ENCODE measurements around the gene NDFIP2. TPM values are rescaled to one million over a fixed set of nuclear protein-coding genes. Genes with fewer than 3 reads are reported as not detected.

NDFIP2 gene
- total and polyA plus RNA-seq, 7 donors, result 9.2 to 52.2 (median 13.7) TPM

GRCh38 chr13:79486433-79487188, 5.7 kb downstream of the NDFIP2 start:
- no peak overlapping the region for H3K4me3 ChIP-seq
- no peaks in the 10 kb centered on the region for H3K27me3 ChIP-seq
- H3K36me3 ChIP-seq, result no peaks in the 10 kb centered on the region
- peaks cover 0 to 38% (median 24%) of the 10 kb centered on the region in 4 donors for H3K4me1 ChIP-seq
- no peaks in the 10 kb centered on the region for H3K9me3 ChIP-seq
- no peak overlapping the region for H3K27ac ChIP-seq
- no peak for DNase-seq
- TF ChIP-seq POLR2A (IDR thresholded peaks at IDR 0.05), result no peak
- no peak for TF ChIP-seq EP300 (IDR thresholded peaks at IDR 0.05)
- no peak for TF ChIP-seq POLR2AphosphoS5 (IDR thresholded peaks at IDR 0.05)
- TF ChIP-seq, protein P1, sequence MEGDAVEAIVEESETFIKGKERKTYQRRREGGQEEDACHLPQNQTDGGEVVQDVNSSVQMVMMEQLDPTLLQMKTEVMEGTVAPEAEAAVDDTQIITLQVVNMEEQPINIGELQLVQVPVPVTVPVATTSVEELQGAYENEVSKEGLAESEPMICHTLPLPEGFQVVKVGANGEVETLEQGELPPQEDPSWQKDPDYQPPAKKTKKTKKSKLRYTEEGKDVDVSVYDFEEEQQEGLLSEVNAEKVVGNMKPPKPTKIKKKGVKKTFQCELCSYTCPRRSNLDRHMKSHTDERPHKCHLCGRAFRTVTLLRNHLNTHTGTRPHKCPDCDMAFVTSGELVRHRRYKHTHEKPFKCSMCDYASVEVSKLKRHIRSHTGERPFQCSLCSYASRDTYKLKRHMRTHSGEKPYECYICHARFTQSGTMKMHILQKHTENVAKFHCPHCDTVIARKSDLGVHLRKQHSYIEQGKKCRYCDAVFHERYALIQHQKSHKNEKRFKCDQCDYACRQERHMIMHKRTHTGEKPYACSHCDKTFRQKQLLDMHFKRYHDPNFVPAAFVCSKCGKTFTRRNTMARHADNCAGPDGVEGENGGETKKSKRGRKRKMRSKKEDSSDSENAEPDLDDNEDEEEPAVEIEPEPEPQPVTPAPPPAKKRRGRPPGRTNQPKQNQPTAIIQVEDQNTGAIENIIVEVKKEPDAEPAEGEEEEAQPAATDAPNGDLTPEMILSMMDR (IDR thresholded peaks at IDR 0.05), result no peak
- 41 to 81% methylated on average over 6 of the region's 6 CpGs for WGBS, 2 donors
- intact Hi-C loops (cut with DNase I), result no loop called here

- DNase-seq, result no peak
- Histone ChIP-seq H3K27me3 (no peaks in the 10 kb centered on the region), H3K27ac (peak overlapping the region in 1 of 4 donors; percentile 25), H3K9me3 (no peaks in the 10 kb centered on the region), H3K4me3 (no peak overlapping the region), H3K4me1 (peaks cover 0 to 40% (median 32%) of the 10 kb centered on the region in 4 donors), H3K36me3 (no peaks in the 10 kb centered on the region)
- intact Hi-C loops (cut with DNase I), result no loop called here
- 93 to 97% methylated on average over 1 of the region's 1 CpG for WGBS, 2 donors
- TF ChIP-seq, protein P1 (IDR thresholded peaks at IDR 0.05), result no peak
- TF ChIP-seq POLR2A (IDR thresholded peaks at IDR 0.05) (no peak), POLR2AphosphoS5 (IDR thresholded peaks at IDR 0.05) (peak in 1 of 4 donors; percentile 10), EP300 (IDR thresholded peaks at IDR 0.05) (no peak)
Measured at GRCh38 chr13:79490326-79490725, 9.4 kb downstream of the NDFIP2 start.

DNA sequence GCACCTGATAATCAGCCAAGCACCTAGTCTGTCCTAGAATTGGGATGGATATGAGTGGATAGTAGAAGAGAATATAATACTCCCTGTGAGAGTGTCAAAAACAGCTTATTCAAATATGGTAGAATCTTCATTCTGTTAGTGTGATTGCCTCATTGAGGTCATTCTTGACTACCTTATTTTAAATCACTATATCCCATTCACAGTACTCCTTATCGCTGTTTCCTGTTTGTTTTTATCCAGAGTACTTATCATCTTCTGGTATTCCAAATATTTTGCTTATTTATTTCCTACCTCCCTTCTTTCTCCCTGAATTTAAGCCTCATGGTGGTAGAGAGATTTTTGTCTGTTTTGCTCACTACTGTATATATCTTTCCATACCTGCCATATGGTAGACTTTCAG, 9.9 kb downstream of the NDFIP2 start:
- intact Hi-C loops (cut with DNase I), result no loop called here
- H3K36me3 ChIP-seq, result no peaks in the 10 kb centered on the region
- no peak overlapping the region for H3K4me3 ChIP-seq
- no peaks in the 10 kb centered on the region for H3K9me3 ChIP-seq
- no peak for DNase-seq
- peaks cover 0 to 40% (median 32%) of the 10 kb centered on the region in 4 donors for H3K4me1 ChIP-seq
- no peaks in the 10 kb centered on the region for H3K27me3 ChIP-seq
- TF ChIP-seq POLR2AphosphoS5 (IDR thresholded peaks at IDR 0.05) (no peak), POLR2A (IDR thresholded peaks at IDR 0.05) (no peak), EP300 (IDR thresholded peaks at IDR 0.05) (no peak)
- TF ChIP-seq, protein P1 (IDR thresholded peaks at IDR 0.05), result no peak
- no peak overlapping the region for H3K27ac ChIP-seq
- 85 to 93% methylated on average over 1 of the region's 1 CpG for WGBS, 2 donors

DNA sequence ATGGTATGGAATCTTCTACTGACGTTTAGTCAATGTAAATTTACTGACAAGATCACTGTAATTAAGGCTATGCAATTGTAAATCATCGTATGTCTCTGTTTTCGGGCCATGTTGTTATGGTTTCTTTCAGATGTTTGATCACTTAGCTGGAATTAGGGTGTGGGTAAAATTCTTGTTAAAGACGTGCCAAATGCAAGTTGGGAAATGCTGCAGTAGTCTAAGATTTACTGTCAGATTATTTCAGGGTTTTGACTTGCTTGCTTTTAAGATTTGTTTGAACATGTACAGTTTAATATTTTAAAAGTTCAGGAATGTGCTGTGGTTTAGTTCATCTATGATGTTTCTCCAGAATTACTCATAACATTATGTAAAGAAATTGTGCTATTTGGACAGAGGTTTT, 10.8 kb downstream of the NDFIP2 start:
- intact Hi-C loops (cut with DNase I), result no loop called here

More for the DNA sequence above, 10.8 kb downstream of the NDFIP2 start:
- H3K4me3 ChIP-seq, result no peak overlapping the region
- peak overlapping the region in 1 of 4 donors; percentile 9 for H3K27ac ChIP-seq
- WGBS, 2 donors, result 18 to 56% methylated on average over 4 of the region's 4 CpGs
- H3K4me1 ChIP-seq, result peaks cover 0 to 40% (median 32%) of the 10 kb centered on the region in 4 donors
- no peaks in the 10 kb centered on the region for H3K27me3 ChIP-seq
- no peaks in the 10 kb centered on the region for H3K9me3 ChIP-seq
- TF ChIP-seq POLR2AphosphoS5 (IDR thresholded peaks at IDR 0.05) (no peak), POLR2A (IDR thresholded peaks at IDR 0.05) (no peak), EP300 (IDR thresholded peaks at IDR 0.05) (no peak)
- TF ChIP-seq, protein P1 (IDR thresholded peaks at IDR 0.05), result no peak
- DNase-seq, result no peak
- no peaks in the 10 kb centered on the region for H3K36me3 ChIP-seq
